GM12874 (cell line): ENCODE data around the gene CBLB.

Experiments
- CTCF ChIP-seq: IDR thresholded peaks from 2 replicates; pipeline ENCODE4 v1.5.1; 2011; ENCODE audit warnings: low read depth, mild to moderate bottlenecking, control low read depth, low read length, moderate library complexity; ENCODE audit not compliant: insufficient read depth

The CBLB gene

DNA sequence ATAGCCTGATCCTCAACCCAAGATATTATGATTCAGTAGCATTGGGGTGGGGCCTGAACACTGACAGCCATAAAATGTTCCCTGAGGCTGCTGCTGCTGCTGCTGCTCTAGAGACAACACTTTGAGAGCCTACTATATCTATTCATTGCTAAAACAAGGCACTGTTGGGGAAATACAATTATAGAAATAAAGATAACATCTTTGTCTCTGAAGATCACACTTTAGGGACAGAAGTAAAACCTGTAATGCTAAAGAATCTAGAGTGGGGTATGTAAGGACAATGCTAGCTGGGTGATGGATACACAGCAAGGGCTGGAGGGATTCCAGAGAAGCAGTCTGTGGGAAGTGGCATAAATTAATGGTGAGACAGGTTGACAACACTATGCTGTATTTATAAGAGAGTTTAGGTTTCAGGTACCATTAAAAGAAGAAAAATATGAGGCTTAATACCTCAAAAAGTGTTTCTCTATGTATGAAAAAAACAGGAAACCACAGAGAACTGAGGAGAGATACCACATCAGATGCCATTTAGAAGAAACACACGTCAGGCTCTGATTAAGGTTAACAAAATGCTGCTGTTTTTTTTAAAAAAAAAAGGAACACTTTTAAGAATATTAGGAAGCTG, 115.9 kb downstream of the CBLB start:
- no peak for TF ChIP-seq CTCF

- TF ChIP-seq CTCF, result no peak
These were observed 121.1 kb downstream of the CBLB start for GRCh38 chr3:105747696-105748095.

DNA sequence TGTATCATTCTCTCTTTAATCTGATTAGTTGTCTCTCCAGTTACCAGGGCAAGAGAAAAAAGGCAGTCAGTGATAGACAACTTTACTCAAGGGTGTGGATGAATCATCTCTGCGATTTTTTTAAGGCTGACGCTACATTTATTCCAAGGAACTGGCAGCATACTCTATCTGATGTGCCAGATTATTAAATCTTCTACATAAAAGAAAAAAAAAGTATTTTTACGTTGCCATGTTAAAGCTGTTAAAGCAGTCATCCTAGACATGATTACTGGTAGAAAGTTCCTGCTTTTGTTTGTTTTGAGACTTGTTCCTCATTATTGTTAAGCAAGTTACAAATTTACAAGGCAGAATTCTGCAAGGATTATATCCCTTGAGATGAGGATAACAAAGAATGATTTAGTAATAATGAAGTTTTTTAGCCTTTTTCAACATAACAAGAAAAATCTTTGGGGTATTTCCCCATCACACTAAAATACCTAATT, 121.7 kb downstream of the CBLB start:
- TF ChIP-seq CTCF, result no peak

GRCh38 chr3:105746231-105746996, 122.4 kb downstream of the CBLB start:
- TF ChIP-seq CTCF, result no peak

GRCh38 chr3:105745046-105745445, 123.8 kb downstream of the CBLB start:
- TF ChIP-seq CTCF, result no peak

GRCh38 chr3:105744202-105744601, 124.6 kb downstream of the CBLB start:
- TF ChIP-seq CTCF, result no peak

DNA sequence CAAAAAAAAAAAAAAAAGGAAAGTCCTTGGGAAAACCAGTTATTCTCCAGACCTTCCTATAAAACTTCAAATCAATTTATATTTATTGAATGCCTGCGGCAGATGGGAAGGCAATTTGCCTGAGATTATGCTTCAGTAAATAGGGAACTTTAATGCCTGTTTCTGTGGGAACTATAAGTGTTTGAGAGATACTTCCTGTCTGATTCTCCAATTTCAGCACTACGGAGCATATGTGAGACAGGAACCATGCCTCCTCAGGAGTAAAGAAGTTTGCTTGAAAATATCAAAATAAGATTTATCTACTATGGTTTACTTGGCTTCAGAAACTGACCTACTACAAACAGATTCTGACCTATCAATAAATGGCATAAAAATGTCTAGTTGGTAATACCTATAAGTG, 135.5 kb downstream of the CBLB start:
- TF ChIP-seq CTCF, result no peak
